ENCODE measurements around the gene CARF.

Gene CARF

DNA sequence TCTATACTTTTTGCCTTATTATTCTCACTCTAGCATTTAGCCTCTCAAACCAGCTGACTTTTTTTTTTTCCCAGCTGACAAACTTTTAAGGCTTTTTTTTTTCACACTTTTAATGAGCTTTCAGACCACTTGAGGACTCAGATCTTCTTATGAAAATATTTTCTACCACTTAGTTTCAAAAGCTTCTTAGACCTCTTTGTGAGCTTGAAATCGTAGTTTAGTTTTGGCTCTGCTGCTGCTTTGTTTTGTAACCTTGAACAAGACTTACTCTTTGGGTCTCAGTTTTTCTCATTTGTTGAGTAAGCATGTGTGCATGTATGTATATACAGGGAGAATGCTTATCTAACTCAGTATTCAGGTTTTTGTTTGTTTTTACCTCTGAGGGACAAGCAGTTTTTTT, 106.1 kb downstream of the CARF start:
- in situ Hi-C loops (cut with MboI; ENCODE audit: low sequenced_read_pairs), result no loop called here

DNA sequence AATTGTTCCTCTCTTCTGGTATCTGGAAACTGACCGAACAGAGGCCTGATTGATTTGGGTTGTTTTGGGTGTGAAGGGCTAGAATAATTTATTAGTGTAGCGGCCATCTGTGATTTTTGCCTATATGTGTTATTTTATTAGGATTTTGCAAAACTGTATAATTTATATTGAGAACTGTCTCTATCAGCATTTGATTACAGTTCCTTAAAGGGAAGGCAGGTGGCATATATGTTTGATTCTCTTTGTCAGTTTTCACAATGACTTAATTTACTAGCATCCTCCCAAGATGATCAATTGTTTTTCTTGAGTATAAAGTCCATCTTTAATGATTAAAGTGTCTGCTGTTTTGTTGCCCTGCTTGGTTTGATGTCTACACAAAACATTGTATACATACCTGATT, 107.1 kb downstream of the CARF start:
- in situ Hi-C loops (cut with MboI; ENCODE audit: low sequenced_read_pairs), result no loop called here

DNA sequence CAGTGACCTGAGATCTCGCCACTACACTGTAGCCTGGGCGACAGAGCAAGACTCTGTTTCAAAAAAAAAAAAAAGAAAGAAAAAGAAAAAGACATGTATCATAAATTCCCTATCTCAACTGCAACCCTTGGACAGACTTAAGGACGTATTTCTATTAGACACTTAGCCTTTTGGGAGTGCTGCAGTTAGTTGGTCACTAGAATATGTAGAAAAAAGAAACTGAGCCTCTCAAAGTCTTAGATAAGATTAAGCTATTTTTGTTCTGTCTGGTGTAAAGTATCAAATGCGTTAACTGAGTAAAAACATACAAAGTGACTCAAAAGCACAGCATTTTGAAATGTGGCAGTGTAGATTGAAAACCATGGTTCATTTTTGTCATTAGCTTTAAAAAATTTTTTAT, 109.9 kb downstream of the CARF start:
- in situ Hi-C loops (cut with MboI; ENCODE audit: low sequenced_read_pairs), result no loop called here

DNA sequence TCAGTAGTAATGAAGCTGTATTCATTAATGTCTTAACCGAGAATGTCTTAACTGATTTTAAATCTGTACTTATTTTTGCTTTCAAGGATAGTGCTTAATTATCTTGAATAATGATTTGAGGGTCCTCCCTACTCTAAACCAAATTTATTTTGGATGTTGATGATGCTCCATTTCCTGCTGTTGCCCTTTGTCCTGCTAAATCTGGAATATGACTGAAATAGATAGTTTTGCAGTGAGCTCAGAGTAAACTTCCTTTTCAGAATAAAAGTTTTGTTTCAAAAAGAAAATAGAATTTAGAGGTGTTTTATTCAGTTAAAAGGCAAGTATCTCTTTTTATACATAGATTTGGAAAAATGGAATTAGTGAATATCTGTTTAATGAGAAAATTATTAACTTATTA, 110.7 kb downstream of the CARF start:
- in situ Hi-C loops (cut with MboI; ENCODE audit: low sequenced_read_pairs), result no loop called here

DNA sequence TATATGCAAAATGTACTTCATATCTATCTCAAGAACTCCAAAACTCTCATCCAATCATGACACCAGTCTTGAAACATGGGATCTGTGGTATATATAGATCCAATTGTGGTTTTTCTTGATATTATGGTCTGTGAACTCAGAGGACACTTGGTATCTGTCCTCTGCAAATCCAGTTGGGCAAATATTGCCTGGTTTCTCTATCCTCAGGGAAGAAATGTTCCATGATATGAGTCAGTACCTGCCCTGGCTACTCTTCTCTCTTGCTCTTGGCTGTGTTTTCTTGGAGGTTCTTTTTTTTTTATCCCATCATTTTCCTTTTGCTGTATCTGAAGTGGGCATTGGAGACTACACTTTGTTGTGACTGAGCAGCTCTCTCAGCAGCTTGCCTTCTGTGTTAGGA, 113.5 kb downstream of the CARF start:
- in situ Hi-C loops (cut with MboI; ENCODE audit: low sequenced_read_pairs), result no loop called here

DNA sequence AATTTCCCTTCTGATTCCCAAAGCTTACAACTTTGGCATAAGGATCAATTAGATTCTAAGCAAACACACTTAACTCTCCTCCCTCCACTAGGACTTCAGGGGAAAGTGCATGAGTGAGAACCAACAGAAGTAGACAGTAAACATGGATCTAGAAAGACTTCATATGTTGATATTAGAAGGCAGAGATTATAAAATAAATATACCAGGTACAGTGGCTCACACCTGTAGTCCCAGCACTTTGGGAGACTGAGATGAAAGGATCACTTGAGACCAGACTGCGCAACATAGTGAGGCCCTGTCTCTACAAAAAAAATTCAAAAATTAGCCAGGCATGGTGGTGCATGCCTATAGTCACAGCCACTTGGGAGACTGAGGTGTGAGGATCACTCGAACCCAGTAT, 118.5 kb downstream of the CARF start:
- in situ Hi-C loops (cut with MboI; ENCODE audit: low sequenced_read_pairs), result no loop called here

DNA sequence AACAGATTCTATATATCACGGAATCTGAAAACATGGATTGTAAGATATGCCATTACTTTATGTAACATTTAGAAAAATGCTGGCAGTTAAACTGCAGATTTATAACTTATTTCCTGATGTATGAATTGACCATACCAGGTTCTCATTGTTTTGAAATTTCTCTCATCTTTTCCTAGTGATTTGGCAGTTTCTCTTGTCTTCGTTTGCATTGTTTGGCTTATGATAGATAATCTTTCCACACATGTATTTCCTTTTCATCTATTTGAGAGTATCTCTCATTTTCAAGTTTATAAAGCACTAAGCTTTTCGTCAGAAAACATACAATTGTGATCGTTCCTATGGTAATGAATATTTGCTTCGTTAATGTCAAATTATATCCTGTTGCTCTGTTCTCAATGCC, 118.9 kb downstream of the CARF start:
- in situ Hi-C loops (cut with MboI; ENCODE audit: low sequenced_read_pairs), result no loop called here

DNA sequence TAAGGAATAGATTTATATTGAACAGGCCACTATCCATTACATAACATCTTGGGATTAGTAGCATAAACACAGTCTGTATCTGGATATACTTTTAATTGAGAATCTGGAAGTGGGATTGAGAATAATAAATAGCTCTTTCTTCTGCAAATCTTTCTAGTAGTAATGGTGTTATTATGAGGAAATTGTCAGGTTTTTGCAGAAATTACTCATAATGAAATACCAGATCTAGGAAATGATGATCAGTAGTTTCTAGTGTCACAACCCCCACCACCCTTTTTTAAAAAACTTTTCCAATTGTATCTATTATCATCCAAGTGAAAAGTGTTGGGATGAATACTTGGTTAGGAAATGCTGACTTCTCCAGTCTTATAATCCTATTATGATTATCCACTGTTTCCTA, 121.3 kb downstream of the CARF start:
- in situ Hi-C loops (cut with MboI; ENCODE audit: low sequenced_read_pairs), result no loop called here

DNA sequence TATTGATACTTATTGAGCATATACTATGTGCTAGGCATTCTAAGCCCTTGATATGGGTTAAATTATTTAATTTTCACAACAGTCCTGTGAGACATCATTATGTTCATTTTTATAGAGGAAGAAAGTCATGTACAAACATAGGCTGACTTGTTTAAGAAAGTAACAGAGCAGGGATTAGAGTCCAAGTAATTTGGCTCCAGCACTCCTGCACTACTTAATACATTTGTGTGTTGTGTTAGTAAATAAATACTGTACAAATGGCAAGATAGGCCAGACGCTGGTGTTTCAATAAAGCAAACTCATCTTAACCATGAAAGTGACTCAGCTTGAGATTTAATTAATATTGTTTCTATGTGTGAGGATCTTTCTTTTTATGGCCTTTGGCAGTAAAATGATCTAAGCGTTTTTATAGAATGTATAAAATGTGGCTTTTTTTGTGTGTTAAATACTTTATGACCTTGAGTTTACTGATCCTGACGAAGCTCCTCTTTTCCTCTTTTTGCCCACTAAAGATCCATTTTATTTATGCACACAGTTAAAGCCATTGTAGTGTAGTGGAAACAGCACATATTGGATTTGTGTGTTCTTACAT, 123.9 kb downstream of the CARF start:
- in situ Hi-C loops (cut with MboI; ENCODE audit: low sequenced_read_pairs), result no loop called here

Data from HL-60/S4 (cell line).